Measurements from ENCODE around the gene SPACA7. TPM values are rescaled to one million over a fixed set of nuclear protein-coding genes. Genes with fewer than 3 reads are reported as not detected.

SPACA7 gene
- total RNA-seq, 1 donor from 2014 or later: not detected

DNA sequence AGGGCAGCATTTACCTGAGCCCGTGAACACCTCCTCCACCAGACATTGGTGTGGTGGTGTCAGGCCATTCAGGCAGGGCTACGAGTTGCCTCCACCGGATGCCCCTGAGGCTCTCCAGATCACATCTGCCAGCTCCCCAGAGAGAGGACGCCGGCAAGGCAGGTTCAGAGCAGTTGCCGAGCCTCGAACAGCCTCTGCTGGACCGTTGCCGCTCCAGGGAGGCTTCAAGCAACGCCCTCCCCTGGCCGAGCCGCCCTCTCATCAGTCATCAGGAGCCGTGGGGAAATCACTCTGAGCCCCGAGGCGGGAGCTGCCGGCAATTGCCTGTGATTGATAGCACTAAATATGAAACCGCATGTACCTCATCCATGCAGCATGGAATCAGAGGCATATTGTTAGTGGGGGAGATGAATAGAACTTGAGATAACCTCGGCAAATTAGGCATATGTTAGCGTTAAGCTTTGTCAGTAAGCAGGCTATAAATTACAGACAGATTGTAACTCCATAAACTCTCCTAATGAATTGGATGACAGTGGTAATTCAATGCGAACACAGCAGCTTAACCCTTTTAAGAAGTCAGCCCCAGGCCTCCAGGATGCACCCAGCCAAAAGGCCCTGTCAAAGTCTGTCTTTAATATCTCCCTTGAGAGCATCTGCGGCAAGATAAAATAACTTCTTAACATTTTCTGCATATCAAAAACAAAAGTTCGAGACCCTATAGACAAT lies 29.8 kb upstream of the SPACA7 start:
- Mint-ChIP-seq H3K4me1 (ENCODE audit: unreplicated experiment) (no peaks in the 10 kb centered on the region), H3K36me3 (ENCODE audit: unreplicated experiment) (no peaks in the 10 kb centered on the region), H3K27me3 (ENCODE audit: unreplicated experiment) (peaks cover 13% of the 10 kb centered on the region), H3K27ac (ENCODE audit: unreplicated experiment) (no peak overlapping the region), H3K4me3 (ENCODE audit: unreplicated experiment) (no peak overlapping the region), H3K9me3 (ENCODE audit: unreplicated experiment) (no peaks in the 10 kb centered on the region)
- no peak for DNase-seq (ENCODE audit: extremely low spot score, unreplicated experiment)
- TF ChIP-seq, protein P1, sequence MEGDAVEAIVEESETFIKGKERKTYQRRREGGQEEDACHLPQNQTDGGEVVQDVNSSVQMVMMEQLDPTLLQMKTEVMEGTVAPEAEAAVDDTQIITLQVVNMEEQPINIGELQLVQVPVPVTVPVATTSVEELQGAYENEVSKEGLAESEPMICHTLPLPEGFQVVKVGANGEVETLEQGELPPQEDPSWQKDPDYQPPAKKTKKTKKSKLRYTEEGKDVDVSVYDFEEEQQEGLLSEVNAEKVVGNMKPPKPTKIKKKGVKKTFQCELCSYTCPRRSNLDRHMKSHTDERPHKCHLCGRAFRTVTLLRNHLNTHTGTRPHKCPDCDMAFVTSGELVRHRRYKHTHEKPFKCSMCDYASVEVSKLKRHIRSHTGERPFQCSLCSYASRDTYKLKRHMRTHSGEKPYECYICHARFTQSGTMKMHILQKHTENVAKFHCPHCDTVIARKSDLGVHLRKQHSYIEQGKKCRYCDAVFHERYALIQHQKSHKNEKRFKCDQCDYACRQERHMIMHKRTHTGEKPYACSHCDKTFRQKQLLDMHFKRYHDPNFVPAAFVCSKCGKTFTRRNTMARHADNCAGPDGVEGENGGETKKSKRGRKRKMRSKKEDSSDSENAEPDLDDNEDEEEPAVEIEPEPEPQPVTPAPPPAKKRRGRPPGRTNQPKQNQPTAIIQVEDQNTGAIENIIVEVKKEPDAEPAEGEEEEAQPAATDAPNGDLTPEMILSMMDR (IDR thresholded peaks at IDR 0.05): no peak

DNA sequence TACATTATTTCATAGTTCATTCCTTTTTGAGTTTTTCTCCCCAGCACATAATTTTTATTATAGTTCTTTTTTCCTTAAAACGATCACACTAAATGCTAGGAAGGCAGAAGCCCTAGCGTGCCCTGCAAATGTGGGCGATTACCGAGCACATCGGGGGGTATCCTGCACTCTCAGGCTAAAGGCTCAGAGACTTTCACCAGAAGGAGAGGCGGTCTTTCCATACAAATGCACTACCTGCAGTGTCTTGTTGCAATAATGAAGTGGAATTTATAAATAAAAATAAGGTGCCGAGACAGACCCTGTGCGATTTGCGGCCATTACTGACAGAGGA lies 29.3 kb upstream of the SPACA7 start:
- Mint-ChIP-seq H3K4me3 (ENCODE audit: unreplicated experiment) (no peak overlapping the region), H3K4me1 (ENCODE audit: unreplicated experiment) (no peaks in the 10 kb centered on the region), H3K27me3 (ENCODE audit: unreplicated experiment) (peaks cover 13% of the 10 kb centered on the region), H3K9me3 (ENCODE audit: unreplicated experiment) (no peaks in the 10 kb centered on the region), H3K27ac (ENCODE audit: unreplicated experiment) (no peak overlapping the region), H3K36me3 (ENCODE audit: unreplicated experiment) (no peaks in the 10 kb centered on the region)
- TF ChIP-seq, protein P1 (IDR thresholded peaks at IDR 0.05): no peak
- no peak for DNase-seq (ENCODE audit: extremely low spot score, unreplicated experiment)

DNA sequence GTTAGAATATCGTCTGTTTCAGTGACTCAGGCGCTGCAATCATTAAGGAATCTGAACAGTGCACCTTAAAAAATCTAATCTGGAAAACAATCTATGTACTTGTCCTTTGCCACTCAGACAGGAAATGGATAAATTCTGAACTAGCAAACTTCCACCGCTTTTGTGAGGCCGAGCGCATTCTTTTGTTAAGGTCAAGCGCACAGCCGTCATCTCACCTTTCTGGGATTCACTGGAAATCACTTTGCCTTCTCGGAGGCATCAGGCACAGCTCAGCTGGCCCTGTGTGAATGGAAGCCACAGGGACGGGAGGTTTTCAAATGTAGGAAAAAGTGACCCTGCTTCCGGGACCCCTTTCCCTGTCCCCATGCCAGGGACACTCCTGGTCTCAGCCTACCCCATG lies 28.2 kb upstream of the SPACA7 start:
- H3K27ac Mint-ChIP-seq (ENCODE audit: unreplicated experiment): no peak overlapping the region
- H3K9me3 Mint-ChIP-seq (ENCODE audit: unreplicated experiment): no peaks in the 10 kb centered on the region
- H3K4me1 Mint-ChIP-seq (ENCODE audit: unreplicated experiment): no peaks in the 10 kb centered on the region
- TF ChIP-seq, protein P1 (IDR thresholded peaks at IDR 0.05): no peak
- H3K36me3 Mint-ChIP-seq (ENCODE audit: unreplicated experiment): no peaks in the 10 kb centered on the region
- no peak for DNase-seq (ENCODE audit: extremely low spot score, unreplicated experiment)
- no peak overlapping the region for H3K4me3 Mint-ChIP-seq (ENCODE audit: unreplicated experiment)
- H3K27me3 Mint-ChIP-seq (ENCODE audit: unreplicated experiment): peaks cover 13% of the 10 kb centered on the region

DNA sequence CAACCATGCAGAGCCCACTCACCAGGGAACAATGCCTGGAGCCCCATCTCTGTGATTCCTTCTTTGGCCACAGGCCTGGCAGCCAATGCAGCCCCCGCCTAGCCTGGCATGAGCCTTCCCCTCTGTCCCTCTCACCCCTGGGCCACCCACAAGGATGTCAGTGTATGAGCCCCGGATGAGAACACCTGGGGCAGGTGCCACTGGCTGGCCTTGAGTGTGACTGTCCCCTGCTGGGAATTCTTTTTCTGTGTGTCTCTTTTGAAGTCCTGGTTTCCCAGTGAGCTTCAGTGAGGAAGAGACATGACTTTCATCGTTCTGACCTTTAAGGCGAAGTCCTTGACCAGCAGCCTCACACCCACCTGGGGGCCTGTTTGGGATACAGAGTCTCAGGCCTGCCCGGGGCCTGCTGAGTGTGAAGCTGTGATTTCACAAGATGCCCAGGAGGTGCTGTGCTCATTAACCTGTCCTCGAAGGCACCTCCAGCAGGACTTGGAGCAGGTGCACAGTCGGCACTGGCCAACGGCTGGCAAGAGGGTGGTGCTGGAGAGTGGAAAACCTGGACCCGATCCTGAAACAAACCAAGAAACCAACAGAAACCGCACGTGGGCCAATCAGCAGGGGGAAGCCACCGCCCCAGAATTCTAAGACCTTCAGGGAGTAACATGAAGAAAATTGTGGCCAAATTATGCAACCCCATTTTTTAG lies 27.4 kb upstream of the SPACA7 start:
- no peak overlapping the region for H3K27ac Mint-ChIP-seq (ENCODE audit: unreplicated experiment)
- H3K9me3 Mint-ChIP-seq (ENCODE audit: unreplicated experiment): no peaks in the 10 kb centered on the region
- no peaks in the 10 kb centered on the region for H3K36me3 Mint-ChIP-seq (ENCODE audit: unreplicated experiment)
- DNase-seq (ENCODE audit: extremely low spot score, unreplicated experiment): peak; percentile 79
- TF ChIP-seq, protein P1 (IDR thresholded peaks at IDR 0.05): no peak
- H3K4me1 Mint-ChIP-seq (ENCODE audit: unreplicated experiment): no peaks in the 10 kb centered on the region
- H3K4me3 Mint-ChIP-seq (ENCODE audit: unreplicated experiment): no peak overlapping the region
- H3K27me3 Mint-ChIP-seq (ENCODE audit: unreplicated experiment): peaks cover 13% of the 10 kb centered on the region

DNA sequence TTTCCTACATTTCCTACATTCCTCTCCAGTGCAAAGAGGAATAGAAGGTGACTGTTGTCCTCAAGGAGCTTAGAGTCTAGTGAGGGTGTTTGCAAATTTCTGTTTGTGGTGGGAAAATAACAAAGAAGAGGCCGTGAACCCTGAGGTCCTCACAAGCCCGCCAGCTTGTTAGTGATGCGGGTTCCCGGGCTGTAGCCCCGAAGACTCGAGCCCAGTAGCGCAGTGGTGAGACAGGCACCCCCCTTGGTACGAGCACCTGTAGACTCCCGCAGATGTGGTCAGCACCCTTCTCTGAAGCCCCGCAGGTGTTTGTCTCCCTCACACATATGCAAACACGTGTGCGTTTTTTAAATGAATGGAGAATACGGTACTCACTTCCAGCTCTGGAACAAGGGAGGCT lies 26.5 kb upstream of the SPACA7 start:
- Mint-ChIP-seq H3K27ac (ENCODE audit: unreplicated experiment) (no peak overlapping the region), H3K9me3 (ENCODE audit: unreplicated experiment) (no peaks in the 10 kb centered on the region), H3K4me1 (ENCODE audit: unreplicated experiment) (no peaks in the 10 kb centered on the region), H3K36me3 (ENCODE audit: unreplicated experiment) (no peaks in the 10 kb centered on the region), H3K27me3 (ENCODE audit: unreplicated experiment) (peaks cover 13% of the 10 kb centered on the region), H3K4me3 (ENCODE audit: unreplicated experiment) (no peak overlapping the region)
- TF ChIP-seq, protein P1 (IDR thresholded peaks at IDR 0.05): no peak
- no peak for DNase-seq (ENCODE audit: extremely low spot score, unreplicated experiment)
